ENCODE measurements around the gene SHISA4.

The SHISA4 gene

GRCh38 chr1:201885531-201886075 lies 3.1 kb upstream of the SHISA4 start:
- no peak overlapping the region for H3K4me3 ChIP-seq (ENCODE audit: low read depth, low read length)
- peak; percentile 43 for DNase-seq (ENCODE audit: low read depth, low spot score)
- TF ChIP-seq CTCF (IDR thresholded peaks at IDR 0.05; ENCODE audit: low read depth, low read length) = no peak
- in situ Hi-C loops (cut with HindIII; ENCODE audit: low sequenced_read_pairs) = no loop called here

DNA sequence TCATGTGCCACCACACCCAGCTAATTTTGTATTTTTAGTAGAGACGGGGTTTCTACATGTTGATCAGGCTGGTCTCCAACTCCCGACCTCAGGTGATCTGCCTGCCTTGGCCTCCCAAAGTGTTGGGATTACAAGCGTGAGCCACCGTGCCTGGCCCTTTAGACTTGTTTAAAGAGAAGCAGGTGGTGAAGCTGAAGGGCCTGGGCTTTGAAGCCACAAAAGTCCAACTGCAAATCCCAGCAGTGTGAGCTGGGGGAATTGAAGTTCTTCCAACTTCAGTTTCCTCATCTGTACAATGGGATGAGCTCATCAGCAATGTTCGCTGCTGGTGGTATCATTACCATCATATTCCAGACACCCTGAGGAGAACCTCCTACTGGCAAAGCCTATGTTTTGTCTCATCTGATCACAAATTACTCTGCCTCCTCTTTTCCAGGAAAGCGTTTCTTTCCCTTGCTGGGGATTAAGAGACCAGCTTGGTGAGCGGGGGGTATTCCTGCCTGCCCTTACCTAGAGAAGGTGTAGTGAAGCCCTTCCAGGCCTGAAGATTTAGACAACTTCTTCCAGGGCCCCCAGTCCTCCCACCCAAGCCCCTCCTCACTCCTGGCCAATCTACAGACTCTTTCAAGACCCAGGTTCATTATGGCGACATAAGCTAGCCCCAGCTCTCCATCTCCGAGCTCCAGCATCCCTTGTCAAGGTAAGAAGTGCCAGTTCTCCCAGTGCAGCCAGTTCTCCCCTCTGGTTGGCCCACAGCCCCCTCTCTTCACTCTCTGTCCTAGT lies 2.4 kb upstream of the SHISA4 start:
- no peak for TF ChIP-seq CTCF (IDR thresholded peaks at IDR 0.05; ENCODE audit: low read depth, low read length)
- no peak for DNase-seq (ENCODE audit: low read depth, low spot score)
- in situ Hi-C loops (cut with HindIII; ENCODE audit: low sequenced_read_pairs) = no loop called here
- H3K4me3 ChIP-seq (ENCODE audit: low read depth, low read length) = no peak overlapping the region

DNA sequence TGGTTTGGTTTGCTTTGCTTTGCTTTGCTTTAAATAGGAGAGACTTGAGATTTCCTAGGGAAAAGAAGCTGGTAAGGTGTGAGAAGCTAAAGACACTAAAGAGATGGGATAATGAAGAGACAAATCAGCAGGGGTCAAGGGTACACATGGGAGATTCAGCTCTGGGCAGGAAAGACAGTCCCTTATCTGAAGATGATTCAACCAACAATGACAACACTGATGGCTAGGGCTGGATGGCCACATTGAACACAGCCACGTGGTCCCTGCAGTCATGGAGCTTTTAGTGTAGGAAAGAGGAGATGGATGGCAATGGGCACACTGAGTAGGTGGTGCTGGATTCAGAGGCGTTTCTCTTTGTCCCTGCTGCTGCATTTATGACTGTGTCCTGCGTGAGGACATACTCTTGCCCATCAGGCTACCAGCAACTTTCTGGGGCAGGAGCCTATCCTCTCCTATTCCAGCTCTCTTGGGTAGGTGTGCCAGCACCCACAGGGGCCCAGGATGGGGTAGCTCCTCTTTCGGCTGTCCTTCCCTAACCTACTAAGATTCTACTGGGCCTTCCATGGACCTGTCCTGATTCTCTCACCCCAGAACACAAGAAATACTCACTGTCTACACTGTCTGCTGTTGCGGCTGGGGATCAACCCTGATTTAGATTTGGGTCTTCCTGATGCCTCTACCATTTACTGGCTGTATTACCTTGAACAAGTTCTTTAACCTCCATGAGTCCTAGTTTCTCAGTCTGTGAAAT lies 1.4 kb upstream of the SHISA4 start:
- DNase-seq (ENCODE audit: low read depth, low spot score) = no peak
- in situ Hi-C loops (cut with HindIII; ENCODE audit: low sequenced_read_pairs) = no loop called here
- TF ChIP-seq CTCF (IDR thresholded peaks at IDR 0.05; ENCODE audit: low read depth, low read length) = no peak
- H3K4me3 ChIP-seq (ENCODE audit: low read depth, low read length) = no peak overlapping the region

DNA sequence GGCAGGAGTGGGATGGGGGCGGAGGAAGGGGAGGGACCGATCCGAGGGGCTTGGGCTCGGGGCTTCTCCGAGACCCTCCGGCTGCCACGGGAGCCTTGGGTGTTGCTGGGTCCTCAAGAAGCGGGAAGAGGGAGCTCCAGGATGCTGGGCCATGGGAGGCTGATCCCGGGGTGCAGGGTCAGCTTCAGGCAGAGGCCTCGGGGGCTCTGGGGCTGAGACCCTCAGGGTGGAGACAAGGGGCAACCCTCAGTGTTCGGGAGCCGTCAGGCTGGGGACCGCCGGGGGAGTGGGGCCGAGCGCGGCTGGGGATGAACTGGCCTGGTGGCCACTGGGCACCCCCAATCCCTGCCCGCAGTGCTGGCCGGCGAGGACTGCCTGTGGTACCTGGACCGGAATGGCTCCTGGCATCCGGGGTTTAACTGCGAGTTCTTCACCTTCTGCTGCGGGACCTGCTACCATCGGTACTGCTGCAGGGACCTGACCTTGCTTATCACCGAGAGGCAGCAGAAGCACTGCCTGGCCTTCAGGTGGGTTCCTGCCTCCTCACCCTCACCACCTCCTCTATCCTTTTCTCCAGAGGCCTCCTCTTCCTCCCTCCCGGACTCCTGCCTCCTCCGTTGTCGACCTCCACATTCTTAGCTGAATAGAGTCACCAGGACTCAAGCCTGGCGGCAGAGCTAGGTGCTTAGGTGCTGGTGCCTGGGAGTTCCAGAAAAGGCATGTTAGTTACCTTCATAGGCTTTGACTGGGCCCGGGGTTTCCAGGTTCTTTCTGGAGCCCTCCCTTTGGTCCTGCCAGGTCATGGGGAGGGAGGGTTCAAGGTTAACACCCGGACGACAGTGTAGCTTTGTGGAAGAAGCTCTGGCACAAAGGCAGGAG lies 631 bp downstream of the SHISA4 start:
- in situ Hi-C loops (cut with HindIII; ENCODE audit: low sequenced_read_pairs) = no loop called here
- DNase-seq (ENCODE audit: low read depth, low spot score) = no peak
- no peak for TF ChIP-seq CTCF (IDR thresholded peaks at IDR 0.05; ENCODE audit: low read depth, low read length)
- peak overlapping the region; percentile 60 for H3K4me3 ChIP-seq (ENCODE audit: low read depth, low read length)

- H3K4me3 ChIP-seq (ENCODE audit: low read depth, low read length) = no peak overlapping the region
- no peak for TF ChIP-seq CTCF (IDR thresholded peaks at IDR 0.05; ENCODE audit: low read depth, low read length)
- in situ Hi-C loops (cut with HindIII; ENCODE audit: low sequenced_read_pairs) = no loop called here
- no peak for DNase-seq (ENCODE audit: low read depth, low spot score)
Measured at GRCh38 chr1:201890223-201890622, 1.5 kb downstream of the SHISA4 start.

Measured in astrocyte of the spinal cord (primary cell).